Hepatocyte (in vitro differentiated cells): ENCODE data around the gene DPPA5. TPM values are rescaled to one million over a fixed set of nuclear protein-coding genes. Genes with fewer than 3 reads are reported as not detected.

Experiments
- DNase-seq: peaks from one replicate; pipeline ENCODE4 v3.0.0-alpha.2; 2016; ENCODE audit warnings: low spot score
- H2AFZ ChIP-seq: fragments of 200-600 bp; sonication (generic); 2 replicates; pipeline ENCODE4 v1.6.0; 2016; ENCODE audit warnings: antibody characterized with exemption, mild to moderate bottlenecking
- H3K27ac ChIP-seq: fragments of 200-600 bp; sonication (generic); 2 replicates; pipeline ENCODE4 v1.5.1; 2016; ENCODE audit warnings: mild to moderate bottlenecking
- H3K27me3 ChIP-seq: fragments of 200-600 bp; sonication (generic); 2 replicates; pipeline ENCODE4 v1.6.1; 2016
- H3K36me3 ChIP-seq: fragments of 200-600 bp; sonication (generic); replicated peaks from 2 replicates; pipeline ENCODE4 v1.5.1; 2016; ENCODE audit warnings: low read depth; ENCODE audit not compliant: insufficient read depth
- H3K4me1 ChIP-seq: fragments of 200-600 bp; sonication (generic); 2 replicates; pipeline ENCODE4 v1.5.1; 2016; ENCODE audit warnings: mild to moderate bottlenecking, moderate library complexity; ENCODE audit not compliant: insufficient read depth
- H3K4me2 ChIP-seq: fragments of 200-600 bp; sonication (generic); 2 replicates; pipeline ENCODE4 v1.6.0; 2016
- H3K4me3 ChIP-seq: fragments of 200-600 bp; sonication (generic); 2 replicates; pipeline ENCODE4 v1.5.1; 2016; ENCODE audit warnings: mild to moderate bottlenecking
- H3K79me2 ChIP-seq: fragments of 200-600 bp; sonication (generic); 2 replicates; pipeline ENCODE4 v1.6.0; 2017; ENCODE audit warnings: mild to moderate bottlenecking
- H3K9me2 ChIP-seq: fragments of 200-600 bp; sonication (generic); replicated peaks from 2 replicates; pipeline ENCODE4 v1.6.0; 2017; ENCODE audit warnings: mild to moderate bottlenecking; ENCODE audit not compliant: insufficient read depth
- H3K9me3 ChIP-seq: fragments of 200-600 bp; sonication (generic); 2 replicates; pipeline ENCODE4 v1.5.1; 2016; ENCODE audit warnings: low read depth, mild to moderate bottlenecking
- H4K20me1 ChIP-seq: fragments of 200-600 bp; sonication (generic); 2 replicates; pipeline ENCODE4 v1.6.0; 2016; ENCODE audit warnings: mild to moderate bottlenecking; ENCODE audit not compliant: insufficient read depth, poor library complexity, severe bottlenecking
- EZH2 ChIP-seq: fragments of 200-600 bp; sonication (generic); IDR thresholded peaks from 2 replicates; pipeline ENCODE4 v1.6.1; 2016; ENCODE audit warnings: antibody characterized with exemption, mild to moderate bottlenecking, borderline replicate concordance
- EZH2phosphoT487 ChIP-seq: fragments of 200-600 bp; sonication (generic); IDR thresholded peaks from one replicate; pipeline ENCODE4 v1.6.1; 2018; ENCODE audit warnings: antibody characterized with exemption, mild to moderate bottlenecking, low read depth, moderate library complexity; ENCODE audit not compliant: unreplicated experiment, severe bottlenecking
- WGBS: methylation state at CpG from one replicate; pipeline ENCODE4 v1.1.6; 2016; ENCODE audit warnings: low lambda C conversion rate; ENCODE audit errors: missing lambda C conversion rate; 5-methylcytosine and 5-hydroxymethylcytosine counted together
- polyA plus RNA-seq: library from polyadenylated mRNA; unstranded; fragments of >200 nt; fragmentation: Nextera tagmentation; extraction: Ambion mirVana; gene quantifications from 2 replicates; pipeline ENCODE4 v1.2.1, GENCODE V29; 2016
- total RNA-seq: library from RNA; depleted of rRNA; stranded (reverse); fragments of >200 nt; gene quantifications from 2 replicates; pipeline ENCODE4 v1.2.3, GENCODE V29; 2014
- TF ChIP-seq, protein P1 (sequence below): fragments of 200-600 bp; sonication (generic); IDR thresholded peaks from 2 replicates; pipeline ENCODE4 v1.5.1; 2016; ENCODE audit warnings: antibody characterized with exemption, mild to moderate bottlenecking; ENCODE audit not compliant: poor library complexity

DPPA5 gene
- total and polyA plus RNA-seq, 2 experiments from 2014 or later = not detected

GRCh38 chr6:73389854-73390253, 35.8 kb upstream of the DPPA5 start:
- H3K27me3 ChIP-seq = no peaks in the 10 kb centered on the region
- H3K4me2 ChIP-seq = no peak overlapping the region
- DNase-seq = no peak
- no peaks in the 10 kb centered on the region for H3K9me2 ChIP-seq
- TF ChIP-seq, protein P1, sequence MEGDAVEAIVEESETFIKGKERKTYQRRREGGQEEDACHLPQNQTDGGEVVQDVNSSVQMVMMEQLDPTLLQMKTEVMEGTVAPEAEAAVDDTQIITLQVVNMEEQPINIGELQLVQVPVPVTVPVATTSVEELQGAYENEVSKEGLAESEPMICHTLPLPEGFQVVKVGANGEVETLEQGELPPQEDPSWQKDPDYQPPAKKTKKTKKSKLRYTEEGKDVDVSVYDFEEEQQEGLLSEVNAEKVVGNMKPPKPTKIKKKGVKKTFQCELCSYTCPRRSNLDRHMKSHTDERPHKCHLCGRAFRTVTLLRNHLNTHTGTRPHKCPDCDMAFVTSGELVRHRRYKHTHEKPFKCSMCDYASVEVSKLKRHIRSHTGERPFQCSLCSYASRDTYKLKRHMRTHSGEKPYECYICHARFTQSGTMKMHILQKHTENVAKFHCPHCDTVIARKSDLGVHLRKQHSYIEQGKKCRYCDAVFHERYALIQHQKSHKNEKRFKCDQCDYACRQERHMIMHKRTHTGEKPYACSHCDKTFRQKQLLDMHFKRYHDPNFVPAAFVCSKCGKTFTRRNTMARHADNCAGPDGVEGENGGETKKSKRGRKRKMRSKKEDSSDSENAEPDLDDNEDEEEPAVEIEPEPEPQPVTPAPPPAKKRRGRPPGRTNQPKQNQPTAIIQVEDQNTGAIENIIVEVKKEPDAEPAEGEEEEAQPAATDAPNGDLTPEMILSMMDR = no peak
- TF ChIP-seq EZH2 (no peak), EZH2phosphoT487 (no peak)
- H3K4me1 ChIP-seq = no peaks in the 10 kb centered on the region
- no peaks in the 10 kb centered on the region for H3K9me3 ChIP-seq
- WGBS = 87% methylated on average over 10 of the region's 10 CpGs
- H3K79me2 ChIP-seq = no peaks in the 10 kb centered on the region
- no peaks in the 10 kb centered on the region for H4K20me1 ChIP-seq
- H2AFZ ChIP-seq = no peak overlapping the region
- no peaks in the 10 kb centered on the region for H3K36me3 ChIP-seq
- H3K4me3 ChIP-seq = no peak overlapping the region
- no peak overlapping the region for H3K27ac ChIP-seq

- Histone ChIP-seq H3K9me2 (no peaks in the 10 kb centered on the region), H3K4me1 (no peaks in the 10 kb centered on the region), H3K4me3 (peak overlapping the region; percentile 16), H3K9me3 (no peaks in the 10 kb centered on the region), H3K36me3 (no peaks in the 10 kb centered on the region), H3K27ac (peak overlapping the region; percentile 18), H4K20me1 (no peaks in the 10 kb centered on the region), H3K4me2 (peak overlapping the region; percentile 86), H2AFZ (peak overlapping the region; percentile 72), H3K79me2 (no peaks in the 10 kb centered on the region), H3K27me3 (no peaks in the 10 kb centered on the region)
- 2% methylated on average over 38 of the region's 38 CpGs for WGBS
- peak; percentile 71 for DNase-seq
- TF ChIP-seq, protein P1 = peak; percentile 75
- TF ChIP-seq EZH2 (no peak), EZH2phosphoT487 (no peak)
Measured at GRCh38 chr6:73388800-73389512, 34.9 kb upstream of the DPPA5 start.

- peak overlapping the region; percentile 86 for H3K4me2 ChIP-seq
- DNase-seq = no peak
- no peaks in the 10 kb centered on the region for H3K9me2 ChIP-seq
- WGBS = 56% methylated on average over 4 of the region's 4 CpGs
- H3K27ac ChIP-seq = no peak overlapping the region
- no peaks in the 10 kb centered on the region for H3K36me3 ChIP-seq
- H3K79me2 ChIP-seq = no peaks in the 10 kb centered on the region
- H3K4me3 ChIP-seq = peak overlapping the region; percentile 16
- no peaks in the 10 kb centered on the region for H3K4me1 ChIP-seq
- no peaks in the 10 kb centered on the region for H3K27me3 ChIP-seq
- TF ChIP-seq EZH2 (no peak), EZH2phosphoT487 (no peak)
- TF ChIP-seq, protein P1 = no peak
- H2AFZ ChIP-seq = peak overlapping the region; percentile 72
- no peaks in the 10 kb centered on the region for H3K9me3 ChIP-seq
- H4K20me1 ChIP-seq = no peaks in the 10 kb centered on the region
Measured at GRCh38 chr6:73388433-73388799, 34.3 kb upstream of the DPPA5 start.
